ENCODE measurements around the gene PIEZO1. TPM values are rescaled to one million over a fixed set of nuclear protein-coding genes. Genes with fewer than 3 reads are reported as not detected.

Gene PIEZO1
- total RNA-seq, 2 donors from 2014 or later = 156 to 202 TPM

DNA sequence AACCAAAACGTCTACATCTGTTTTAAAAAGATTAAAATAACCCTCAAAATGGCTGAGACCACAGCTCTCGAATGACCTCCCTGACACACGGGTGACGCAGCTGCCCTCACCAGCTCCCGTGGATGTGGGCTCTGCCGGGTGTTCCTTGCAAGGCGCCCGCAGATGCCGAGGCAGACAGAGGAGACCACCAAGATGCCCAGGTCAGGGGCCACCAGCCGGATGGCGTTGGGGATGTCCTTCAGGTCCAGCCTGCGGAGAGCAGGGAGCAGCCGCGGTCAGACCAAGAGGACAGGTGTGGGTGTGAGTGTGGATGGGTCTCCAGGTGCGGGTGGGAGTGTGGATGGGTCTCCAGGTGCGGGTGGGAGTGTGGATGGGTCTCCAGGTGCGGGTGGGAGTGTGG lies 43.7 kb downstream of the PIEZO1 start:
- H3K4me1 ChIP-seq (replicated peaks) = peaks cover 17% of the 10 kb centered on the region
- H3K9me3 ChIP-seq = no peaks in the 10 kb centered on the region
- H3K36me3 ChIP-seq = no peaks in the 10 kb centered on the region
- no peak for DNase-seq (ENCODE audit: low spot score)
- no peak overlapping the region for H3K4me3 ChIP-seq
- WGBS = 91% methylated on average over 16 of the region's 17 CpGs
- intact Hi-C loops (cut with DNase I) = no loop called here
- H3K27me3 ChIP-seq (replicated peaks; ENCODE audit: insufficient read depth) = no peaks in the 10 kb centered on the region
- TF ChIP-seq POLR2A (IDR thresholded peaks at IDR 0.05) = no peak
- TF ChIP-seq, protein P1, sequence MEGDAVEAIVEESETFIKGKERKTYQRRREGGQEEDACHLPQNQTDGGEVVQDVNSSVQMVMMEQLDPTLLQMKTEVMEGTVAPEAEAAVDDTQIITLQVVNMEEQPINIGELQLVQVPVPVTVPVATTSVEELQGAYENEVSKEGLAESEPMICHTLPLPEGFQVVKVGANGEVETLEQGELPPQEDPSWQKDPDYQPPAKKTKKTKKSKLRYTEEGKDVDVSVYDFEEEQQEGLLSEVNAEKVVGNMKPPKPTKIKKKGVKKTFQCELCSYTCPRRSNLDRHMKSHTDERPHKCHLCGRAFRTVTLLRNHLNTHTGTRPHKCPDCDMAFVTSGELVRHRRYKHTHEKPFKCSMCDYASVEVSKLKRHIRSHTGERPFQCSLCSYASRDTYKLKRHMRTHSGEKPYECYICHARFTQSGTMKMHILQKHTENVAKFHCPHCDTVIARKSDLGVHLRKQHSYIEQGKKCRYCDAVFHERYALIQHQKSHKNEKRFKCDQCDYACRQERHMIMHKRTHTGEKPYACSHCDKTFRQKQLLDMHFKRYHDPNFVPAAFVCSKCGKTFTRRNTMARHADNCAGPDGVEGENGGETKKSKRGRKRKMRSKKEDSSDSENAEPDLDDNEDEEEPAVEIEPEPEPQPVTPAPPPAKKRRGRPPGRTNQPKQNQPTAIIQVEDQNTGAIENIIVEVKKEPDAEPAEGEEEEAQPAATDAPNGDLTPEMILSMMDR (IDR thresholded peaks at IDR 0.05) = no peak
- TF ChIP-seq POLR2AphosphoS5 (IDR thresholded peaks at IDR 0.05) = no peak
- H3K27ac ChIP-seq = no peak overlapping the region

DNA sequence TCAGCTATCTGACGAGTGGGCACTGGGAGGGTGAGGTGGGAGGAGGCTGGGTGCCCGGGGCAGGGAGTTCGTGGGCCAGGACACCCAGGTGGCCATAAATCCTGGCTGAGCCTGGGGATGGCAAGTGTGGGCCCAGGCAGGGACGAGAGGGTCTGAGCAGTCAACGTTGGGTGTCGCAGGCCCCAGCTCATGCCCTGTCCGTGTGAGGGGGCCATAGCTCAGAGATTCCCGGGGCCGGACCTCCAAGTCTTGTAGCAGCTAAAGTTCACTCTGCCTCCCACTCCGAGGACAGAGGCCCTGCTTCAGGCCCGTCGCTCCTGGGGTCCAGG lies 44.3 kb downstream of the PIEZO1 start:
- Histone ChIP-seq H3K27me3 (replicated peaks; ENCODE audit: insufficient read depth) (no peaks in the 10 kb centered on the region), H3K36me3 (no peaks in the 10 kb centered on the region), H3K27ac (no peak overlapping the region), H3K9me3 (no peaks in the 10 kb centered on the region), H3K4me3 (no peak overlapping the region), H3K4me1 (replicated peaks) (peaks cover 14% of the 10 kb centered on the region)
- intact Hi-C loops (cut with DNase I) = no loop called here
- TF ChIP-seq, protein P1 (IDR thresholded peaks at IDR 0.05) = no peak
- TF ChIP-seq POLR2AphosphoS5 (IDR thresholded peaks at IDR 0.05) (no peak), POLR2A (IDR thresholded peaks at IDR 0.05) (no peak)
- DNase-seq (ENCODE audit: low spot score) = no peak
- 81% methylated on average over 6 of the region's 12 CpGs for WGBS

DNA sequence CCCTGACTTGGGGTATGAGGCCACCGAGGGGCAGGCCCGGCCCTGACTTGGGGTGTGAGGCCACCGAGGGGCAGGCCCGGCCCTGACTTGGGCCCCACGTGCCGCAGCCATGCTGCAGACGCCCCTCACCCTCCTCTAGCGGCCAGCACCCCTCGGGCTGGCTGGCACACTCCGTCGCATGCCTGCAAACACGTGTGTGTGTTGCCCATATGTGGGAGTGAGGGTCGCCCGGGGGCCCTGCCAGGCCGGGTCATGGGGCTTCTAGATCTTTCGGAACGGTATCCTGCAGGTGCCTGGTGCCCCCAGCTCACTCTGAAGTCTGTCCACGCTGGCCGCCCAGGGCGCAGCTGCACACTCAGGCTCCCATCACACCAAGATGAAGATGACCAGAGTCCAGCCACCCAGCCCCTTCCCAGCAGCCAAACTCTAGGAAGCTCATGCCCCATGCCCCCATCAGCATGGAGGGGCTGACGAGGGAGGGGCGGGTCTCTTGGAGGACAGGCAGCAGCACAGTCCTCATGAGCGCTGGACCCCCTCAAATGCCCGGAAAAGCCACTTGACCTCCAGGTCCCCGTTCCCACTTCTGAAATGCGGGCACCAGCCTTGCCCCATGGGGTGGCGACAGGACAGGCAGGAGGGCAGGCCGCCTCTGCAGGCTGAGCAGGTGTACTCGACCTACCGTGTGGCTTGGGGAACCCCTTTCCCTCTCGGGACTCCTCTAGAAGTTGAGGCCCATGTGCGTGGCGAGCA lies 44.9 kb downstream of the PIEZO1 start:
- Histone ChIP-seq H3K9me3 (no peaks in the 10 kb centered on the region), H3K4me1 (replicated peaks) (peaks cover 14% of the 10 kb centered on the region), H3K27ac (peak overlapping the region in 1 of 2 donors; percentile 68), H3K27me3 (replicated peaks; ENCODE audit: insufficient read depth) (no peaks in the 10 kb centered on the region), H3K4me3 (no peak overlapping the region), H3K36me3 (no peaks in the 10 kb centered on the region)
- no peak for DNase-seq (ENCODE audit: low spot score)
- TF ChIP-seq POLR2AphosphoS5 (IDR thresholded peaks at IDR 0.05) = no peak
- no peak for TF ChIP-seq POLR2A (IDR thresholded peaks at IDR 0.05)
- TF ChIP-seq, protein P1 (IDR thresholded peaks at IDR 0.05) = no peak
- 89% methylated on average over 33 of the region's 33 CpGs for WGBS
- intact Hi-C loops (cut with DNase I) = loop anchor here (10.0 kb wide), 2 partner anchors 435 to 475 kb away; partner anchors contain the start of genes CDH15 and ZNF778

DNA sequence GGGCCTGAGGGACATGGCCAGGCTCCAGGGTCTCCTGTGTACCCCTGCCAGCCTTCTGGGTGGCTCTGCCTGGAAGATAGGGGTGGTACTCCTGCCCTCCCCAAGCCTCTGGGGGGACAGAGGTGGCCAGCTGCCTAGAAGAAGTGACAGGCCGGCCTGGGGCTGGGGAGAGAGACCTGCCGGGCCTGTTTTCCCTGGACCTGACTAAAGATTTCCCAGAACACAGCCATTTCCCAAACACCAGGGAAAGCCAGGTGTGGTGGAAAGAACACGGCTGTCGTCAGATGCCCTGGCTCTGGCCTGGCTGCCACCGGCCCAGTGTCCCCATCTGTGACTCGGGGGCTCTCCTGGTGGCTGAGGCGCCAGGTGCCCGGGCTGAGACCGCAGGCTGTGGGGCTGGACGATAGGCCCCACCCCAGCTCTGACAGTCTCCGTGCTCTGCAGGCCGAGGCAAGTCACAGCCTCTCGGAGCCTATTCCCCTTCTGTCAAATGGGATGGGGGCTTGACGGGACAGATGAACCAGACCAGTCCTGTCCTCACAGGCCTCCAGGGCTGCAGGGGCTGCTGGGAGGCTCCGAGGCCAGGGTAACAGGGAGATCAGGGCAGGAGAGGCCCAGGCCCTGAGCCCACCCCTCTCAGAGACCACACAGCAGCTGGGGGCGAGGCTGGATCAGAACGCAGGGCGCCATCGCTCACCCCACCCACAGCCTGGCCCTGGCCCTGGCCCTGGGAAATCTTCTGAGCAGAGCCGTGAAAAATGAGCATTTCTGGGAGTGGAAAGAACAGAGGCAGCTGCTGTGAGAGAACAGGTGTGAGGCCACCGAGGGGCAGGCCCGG lies 45.7 kb downstream of the PIEZO1 start:
- Histone ChIP-seq H3K36me3 (no peaks in the 10 kb centered on the region), H3K4me1 (replicated peaks) (peaks cover 14% of the 10 kb centered on the region), H3K27me3 (replicated peaks; ENCODE audit: insufficient read depth) (no peaks in the 10 kb centered on the region), H3K4me3 (no peak overlapping the region), H3K27ac (peak overlapping the region; percentile 53 to 68), H3K9me3 (no peaks in the 10 kb centered on the region)
- TF ChIP-seq POLR2AphosphoS5 (IDR thresholded peaks at IDR 0.05) = peak; percentile 44
- TF ChIP-seq, protein P1 (IDR thresholded peaks at IDR 0.05) = no peak
- intact Hi-C loops (cut with DNase I) = loop anchor here (10.0 kb wide), 2 partner anchors 435 to 475 kb away; partner anchors contain the start of genes CDH15 and ZNF778
- WGBS = 65% methylated on average over 16 of the region's 22 CpGs
- DNase-seq (ENCODE audit: low spot score) = peak; percentile 50
